Measurements from ENCODE around the gene TP53I13.

The TP53I13 gene

DNA sequence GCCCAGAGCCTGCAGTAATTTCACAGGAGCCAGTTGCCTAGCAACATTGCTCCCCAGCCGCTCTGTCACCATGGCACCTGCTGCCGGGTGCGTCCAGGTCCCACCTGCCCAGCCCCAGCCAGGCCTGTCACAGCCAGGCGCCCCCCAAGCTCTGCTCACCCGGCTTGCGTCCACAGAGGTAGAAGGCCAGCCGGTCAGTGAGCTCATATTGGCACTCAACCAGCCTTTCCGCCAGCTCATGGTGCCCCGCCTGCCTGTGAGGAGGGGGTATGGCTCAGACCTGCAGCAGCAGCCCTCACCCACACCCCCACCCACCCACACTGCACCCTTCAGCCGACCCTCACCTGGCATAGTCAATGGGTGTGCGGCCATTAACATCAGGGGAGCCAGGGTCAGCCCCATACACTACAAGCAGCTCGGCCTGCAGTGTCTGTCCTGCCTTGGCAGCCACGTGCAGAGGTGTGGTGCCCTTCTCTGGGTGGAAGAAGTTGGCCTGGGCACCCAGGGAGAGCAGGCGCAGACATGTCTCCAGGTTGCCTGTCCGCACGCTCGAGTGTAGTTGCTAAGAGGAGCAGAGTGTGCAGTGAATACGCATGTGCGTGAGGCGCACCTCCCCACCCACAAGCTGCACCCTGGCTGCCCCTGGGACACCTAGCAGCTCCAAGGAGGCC lies 13.2 kb downstream of the TP53I13 start:
- DNase-seq (ENCODE audit: low read depth): no peak

DNA sequence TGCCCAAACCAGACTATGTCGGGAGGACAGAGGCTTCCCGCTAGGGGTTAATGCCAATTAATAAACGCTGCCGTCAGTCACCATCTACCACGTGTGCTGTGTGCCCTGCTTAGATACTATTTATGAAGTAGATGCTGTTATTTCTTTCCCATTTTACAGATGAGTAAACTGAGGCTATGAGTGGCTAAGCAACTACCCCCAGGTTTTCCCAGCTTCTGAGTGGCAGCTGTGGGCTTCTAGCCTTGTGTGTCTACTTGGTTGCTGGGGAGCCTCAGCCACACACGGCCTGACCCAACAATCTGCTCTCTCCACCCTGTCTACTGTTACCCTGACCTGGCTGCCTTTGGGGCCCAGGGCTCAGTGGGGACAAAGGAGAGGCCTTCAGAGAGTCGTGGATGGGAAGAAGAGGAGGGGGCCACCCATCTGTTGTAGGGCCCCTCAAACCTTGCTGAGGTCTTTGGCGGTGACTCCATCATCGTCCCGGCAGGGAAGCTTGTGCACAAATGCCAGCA lies 13.8 kb downstream of the TP53I13 start:
- no peak for DNase-seq (ENCODE audit: low read depth)

DNA sequence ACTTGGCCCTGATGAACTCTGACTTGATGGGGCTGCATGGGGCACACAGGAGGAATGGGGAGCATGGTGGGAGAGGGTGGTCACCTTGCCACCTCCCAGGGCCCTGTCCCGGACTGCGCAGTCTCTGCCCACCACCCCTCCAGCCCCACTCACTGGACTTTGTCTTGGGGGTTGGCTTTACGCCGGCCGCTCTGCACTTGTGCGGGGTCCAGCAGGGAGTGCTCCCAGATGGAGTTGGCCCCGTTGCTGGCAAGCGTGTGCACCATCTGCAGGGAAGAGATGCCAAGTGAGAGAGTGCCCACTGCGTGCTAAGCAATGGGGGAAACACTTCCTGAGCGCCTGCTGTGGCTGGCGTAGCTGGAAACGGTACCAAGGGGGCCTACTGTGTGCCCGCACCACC lies 14.3 kb downstream of the TP53I13 start:
- DNase-seq (ENCODE audit: low read depth): no peak

DNA sequence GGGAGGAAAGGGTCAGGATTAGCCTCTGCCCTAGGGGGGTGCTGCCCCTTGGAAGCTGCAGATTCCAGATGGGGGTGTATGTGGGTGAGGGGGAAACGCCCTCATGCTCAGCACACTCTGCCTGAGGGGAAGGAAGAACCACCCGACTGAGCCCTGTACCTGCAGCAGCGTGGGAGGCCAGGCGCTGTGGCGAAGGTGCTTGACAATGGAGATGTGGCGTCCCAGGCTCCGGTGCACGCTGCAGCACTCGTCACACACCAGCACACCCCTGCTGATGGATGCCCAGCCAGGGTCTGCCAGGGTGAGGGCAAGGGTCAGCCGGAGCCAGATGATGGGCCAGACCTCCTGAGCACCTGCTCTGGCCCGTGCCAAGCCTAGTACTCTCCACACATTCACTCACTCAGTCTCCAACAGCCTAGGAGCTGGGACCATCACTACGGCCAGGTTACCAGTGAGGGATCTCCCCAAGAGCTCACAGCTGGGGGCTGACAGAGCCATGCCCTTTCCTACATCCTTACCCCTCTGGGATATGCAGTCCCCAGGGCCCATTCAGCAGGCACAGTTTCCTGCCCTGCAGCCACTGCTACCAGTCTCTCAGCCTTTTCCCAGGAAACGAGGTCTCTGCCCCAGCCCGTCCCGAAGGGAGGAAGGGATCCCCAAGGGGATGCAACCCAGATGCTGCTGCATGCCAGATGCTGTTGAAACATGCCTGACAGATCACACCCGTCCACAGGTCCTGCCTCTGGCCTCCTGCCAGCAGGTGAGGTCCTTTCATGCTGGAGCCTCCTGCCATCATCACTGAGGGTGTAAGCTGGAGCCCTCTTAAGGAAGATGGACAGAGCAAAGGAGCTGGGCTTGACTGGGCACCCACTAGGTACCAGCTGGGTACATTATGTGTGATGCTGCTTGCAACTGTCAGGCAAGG lies 15.1 kb downstream of the TP53I13 start:
- DNase-seq (ENCODE audit: low read depth): no peak

DNA sequence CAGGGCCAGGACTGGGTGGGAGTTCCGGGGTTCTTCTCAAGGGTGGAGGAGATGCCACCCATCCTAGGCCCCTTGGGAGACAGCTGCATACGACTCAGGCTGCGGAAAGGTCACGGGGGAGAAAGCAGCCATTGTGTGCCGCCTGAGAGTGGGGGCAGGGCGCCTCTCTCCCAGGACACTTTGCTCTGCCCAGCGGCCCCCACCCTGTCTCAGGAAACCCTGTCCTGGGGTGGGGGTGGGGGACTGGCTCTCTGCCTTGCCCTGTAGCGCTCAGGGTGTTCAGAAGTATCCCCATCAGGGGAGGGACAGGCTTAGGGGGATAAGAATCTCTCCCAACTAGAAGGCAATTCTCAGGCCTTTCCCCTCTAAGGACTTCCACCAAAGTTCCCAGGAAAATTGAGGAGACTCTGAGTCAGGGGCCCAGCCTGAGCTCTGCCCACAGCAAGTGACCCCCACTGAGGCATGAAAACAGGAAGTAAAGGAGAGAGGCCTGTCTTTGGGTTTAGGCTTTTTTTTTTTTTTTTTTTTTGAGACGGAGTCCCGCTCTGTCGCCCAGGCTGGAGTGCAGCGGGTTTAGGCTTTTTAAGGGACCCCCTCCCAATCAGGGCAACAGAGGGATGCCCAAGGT lies 16.1 kb downstream of the TP53I13 start:
- DNase-seq (ENCODE audit: low read depth): no peak

DNA sequence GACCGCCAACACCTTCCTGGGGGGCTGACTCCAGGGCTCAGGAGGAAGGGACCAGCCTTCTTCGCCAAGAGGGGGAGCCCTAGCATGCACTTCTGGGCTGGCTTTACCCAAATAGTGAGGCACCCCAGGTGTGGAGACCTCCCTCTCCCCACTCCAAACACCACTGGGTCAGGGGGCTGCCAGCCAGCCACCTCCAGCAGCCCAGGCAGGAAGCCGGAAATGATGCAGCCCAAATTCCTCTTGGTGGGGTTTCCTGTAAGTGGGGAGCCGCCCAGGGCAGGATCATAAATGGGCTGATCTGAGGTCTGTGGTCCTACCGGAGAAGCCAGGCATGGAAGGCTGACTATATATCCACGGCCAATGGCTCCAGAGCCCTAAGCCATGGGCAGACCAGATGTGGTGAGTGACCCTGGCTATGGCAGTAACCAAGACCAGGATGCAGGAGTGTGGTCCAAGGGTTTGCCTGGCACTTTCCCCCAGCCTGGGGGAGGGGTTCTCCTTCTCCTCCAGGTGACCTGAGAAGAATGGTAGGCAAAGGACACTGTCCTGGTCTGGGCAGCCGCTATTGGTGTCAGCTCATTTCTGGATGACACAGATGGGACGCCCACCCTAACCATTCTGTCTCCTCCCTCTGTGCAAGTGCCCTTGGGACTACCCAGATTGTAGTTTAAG lies 16.7 kb downstream of the TP53I13 start:
- DNase-seq (ENCODE audit: low read depth): no peak

DNA sequence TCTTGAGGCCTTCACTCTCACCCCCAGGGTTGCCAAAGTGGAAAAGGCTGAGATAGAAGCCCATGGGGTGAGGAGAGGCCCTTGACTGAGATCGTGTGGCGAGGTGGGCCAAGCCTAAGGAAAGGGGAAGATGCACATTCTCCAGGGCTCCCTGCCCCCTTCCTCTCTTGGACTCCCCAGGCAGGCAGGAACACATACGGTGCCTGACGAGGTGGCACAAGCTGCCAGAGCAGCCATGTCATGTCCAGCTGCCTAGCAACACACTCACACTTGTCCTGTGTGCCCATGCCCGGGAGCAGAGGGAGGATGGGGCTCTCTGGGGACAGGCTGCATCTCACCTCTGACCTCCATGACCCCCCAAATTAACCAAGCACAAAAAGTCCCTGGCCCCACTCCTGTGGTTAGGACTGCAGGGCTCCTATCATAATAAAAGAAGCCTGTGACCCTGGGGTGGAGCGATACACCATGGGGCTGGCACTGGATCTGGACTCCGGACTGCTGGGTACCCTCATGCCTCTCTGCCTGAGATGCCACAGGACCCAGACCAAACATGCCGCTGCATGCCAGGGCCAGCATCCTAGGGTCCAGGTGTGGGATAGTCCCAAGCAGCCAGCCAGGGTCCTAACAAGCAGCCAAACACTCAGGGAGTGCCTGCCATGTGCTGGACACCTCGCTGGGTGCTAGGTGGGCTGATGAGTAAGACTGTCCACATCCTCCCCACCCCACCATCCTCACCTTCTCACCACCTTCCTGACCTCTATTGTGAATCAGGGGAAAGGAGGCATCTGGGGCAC lies 18.4 kb downstream of the TP53I13 start:
- DNase-seq (ENCODE audit: low read depth): no peak

DNA sequence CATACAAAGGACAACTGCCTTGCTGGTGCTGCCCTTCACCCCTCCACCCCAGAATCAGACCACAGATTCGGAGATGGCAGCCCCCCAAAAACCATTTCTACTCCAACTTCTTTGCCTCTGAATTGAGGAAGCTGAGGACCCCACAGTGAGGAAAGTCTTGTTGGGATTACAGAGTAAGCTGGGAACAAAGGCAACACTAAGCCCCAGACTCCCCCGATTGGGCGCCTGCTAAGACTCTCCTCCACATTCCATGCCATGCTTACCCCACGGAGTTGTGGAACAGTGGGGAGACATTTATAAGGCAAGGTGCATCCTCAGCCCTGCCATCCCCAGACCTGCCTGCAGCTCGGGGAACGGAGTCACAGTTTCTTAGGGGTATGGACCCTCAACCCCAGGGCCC lies 19.1 kb downstream of the TP53I13 start:
- DNase-seq (ENCODE audit: low read depth): no peak

DNA sequence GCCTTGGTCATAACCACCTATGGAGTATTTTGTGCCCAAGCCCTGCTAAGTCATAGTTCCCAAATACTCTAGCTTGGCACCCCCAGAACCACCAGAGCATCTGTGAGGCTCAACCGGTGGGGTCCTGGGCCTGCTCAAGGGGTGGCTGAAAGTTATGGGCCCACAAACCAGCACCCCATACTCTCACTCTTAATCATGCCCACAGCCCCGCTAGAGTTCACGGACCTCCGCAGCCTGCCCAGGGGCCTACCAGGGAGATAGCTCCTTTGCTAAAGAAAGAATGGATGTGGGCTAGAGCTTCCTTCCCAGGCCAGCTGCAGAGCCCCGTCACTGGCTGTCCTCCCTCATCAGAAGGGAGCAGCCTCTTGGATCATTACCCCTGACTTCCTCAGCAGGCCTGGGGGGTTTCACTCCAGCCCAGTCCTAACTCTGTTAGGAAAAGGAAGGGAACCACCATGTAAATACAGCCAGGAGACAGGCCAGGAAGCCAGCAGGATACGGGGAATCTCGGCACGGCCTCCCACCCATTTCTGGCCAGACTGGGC lies 19.6 kb downstream of the TP53I13 start:
- DNase-seq (ENCODE audit: low read depth): no peak

DNA sequence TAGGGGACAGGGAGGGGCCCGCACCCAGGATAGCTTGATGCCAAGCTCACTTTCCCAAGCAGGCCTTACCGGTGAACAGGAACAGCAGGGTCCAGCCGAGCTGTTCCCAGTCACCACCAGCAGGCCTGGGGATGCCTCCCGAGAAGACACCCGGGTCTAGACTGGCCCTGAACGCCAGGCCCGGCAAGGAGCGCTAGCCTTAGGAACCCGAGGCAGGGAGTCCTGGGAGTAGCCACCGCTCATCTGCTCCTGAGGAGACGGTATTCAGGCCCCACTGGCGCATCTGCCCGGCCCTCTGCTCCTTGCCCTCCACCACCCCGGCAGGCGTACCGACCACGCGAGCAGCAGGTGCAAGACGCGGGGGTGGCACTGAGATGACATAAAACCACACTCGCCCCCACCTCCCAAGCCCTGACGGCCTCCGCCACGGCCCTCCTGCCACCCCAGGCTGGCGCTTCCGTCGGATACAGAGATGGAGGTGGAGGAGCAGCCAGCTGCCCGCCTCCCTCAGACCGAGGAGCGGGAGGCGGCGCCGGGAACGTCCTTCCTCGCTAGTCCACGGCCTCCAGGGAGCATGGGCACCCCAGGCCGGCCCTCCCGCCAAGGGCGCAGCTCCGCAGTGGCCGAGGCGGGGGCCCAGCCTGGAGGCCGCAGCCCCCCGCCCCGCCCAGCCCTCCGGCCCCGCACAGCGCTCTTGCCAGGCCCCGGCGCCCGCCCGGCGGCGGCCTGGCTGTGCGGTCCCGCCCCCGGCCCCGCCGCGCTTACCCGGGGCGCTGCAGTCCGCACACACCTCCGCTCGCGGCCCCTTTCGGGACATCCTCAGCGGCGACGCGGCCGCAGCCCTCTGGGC lies 20.3 kb downstream of the TP53I13 start:
- no peak for DNase-seq (ENCODE audit: low read depth)

DNA sequence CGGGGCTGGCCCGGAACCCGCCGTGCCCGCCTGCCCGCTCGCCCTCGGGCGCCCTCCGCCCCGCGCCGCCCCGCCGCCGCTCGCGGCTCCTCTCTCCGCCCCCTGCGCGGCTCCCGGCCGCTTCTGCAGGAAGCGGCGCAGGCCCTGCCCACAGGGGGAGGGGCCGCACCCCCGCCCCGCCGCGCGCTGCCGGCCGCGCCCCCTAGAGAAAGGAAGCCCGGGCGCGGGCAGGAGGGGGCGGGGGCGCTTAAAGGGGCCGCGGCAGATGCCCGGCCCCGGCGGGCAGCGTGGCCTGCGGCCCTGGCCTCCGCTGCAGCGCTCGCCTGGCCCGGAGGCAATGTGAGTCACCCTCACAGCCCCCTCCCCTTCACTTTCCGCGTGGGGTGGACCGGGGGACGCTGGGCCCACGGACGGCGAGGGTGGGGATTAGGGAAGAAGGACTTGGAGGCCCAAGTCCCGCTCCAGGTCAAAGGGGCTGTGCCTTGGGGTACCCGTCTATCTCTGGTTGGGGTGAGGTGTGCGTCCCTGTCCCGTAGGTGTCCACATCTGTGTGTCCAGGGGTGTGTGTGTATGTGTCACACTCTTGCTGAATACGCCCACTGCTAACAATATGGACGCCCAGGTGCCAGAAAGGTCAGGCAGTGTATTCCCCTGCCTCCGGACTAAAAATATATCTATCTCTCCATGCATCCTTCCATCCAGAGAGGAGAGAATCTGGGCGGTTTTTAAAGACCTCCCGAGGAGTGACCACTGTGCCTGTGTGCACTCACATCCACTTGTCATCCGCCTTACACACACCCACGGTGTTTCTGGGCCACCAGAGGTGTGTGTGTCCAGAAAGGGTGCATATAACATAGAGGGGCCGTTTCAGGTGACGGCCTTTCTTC lies 21.3 kb downstream of the TP53I13 start, which contains the start of gene GIT1:
Gene GIT1 (minus strand): TSS at position 125 of the 887 bp plus-strand sequence. CDS start 270 bp downstream, outside the sequence.
- DNase-seq (ENCODE audit: low read depth): no peak

DNA sequence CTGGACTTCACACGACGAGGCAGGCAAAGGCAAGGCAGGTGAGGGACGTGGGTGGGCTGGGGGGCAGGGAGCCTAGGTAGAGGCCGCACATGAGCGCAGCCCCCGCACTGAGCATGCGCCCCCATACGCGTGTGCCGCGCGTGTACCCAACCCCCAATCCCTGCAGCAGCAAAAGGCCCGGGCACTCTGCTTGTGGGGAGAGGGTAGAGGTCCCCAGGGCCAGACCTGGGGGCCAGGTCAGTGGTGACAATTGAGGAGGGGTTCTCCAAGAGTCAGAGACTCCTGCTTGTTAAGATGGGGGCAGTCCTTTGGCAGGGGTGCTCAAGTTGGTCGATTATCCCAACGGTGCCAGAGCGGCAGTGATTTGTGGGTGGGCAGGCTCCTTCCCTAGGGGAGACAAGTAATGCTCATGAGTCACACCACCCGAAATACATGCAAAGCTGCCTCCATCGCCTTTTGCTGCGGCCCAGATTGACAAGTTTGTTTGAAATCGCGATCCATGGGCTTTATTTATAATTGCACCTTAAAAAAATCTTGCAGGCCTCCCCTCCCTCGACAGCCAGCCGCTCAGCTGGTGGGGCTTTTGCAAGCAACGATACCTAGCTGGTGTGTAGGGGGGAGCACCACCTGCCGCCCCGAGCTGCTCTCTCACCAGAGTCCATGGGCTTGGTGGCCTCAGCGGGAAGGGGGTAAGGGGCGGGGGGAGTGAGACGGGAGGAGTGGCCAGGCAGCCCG lies 22.1 kb downstream of the TP53I13 start:
- DNase-seq (ENCODE audit: low read depth): no peak

DNA sequence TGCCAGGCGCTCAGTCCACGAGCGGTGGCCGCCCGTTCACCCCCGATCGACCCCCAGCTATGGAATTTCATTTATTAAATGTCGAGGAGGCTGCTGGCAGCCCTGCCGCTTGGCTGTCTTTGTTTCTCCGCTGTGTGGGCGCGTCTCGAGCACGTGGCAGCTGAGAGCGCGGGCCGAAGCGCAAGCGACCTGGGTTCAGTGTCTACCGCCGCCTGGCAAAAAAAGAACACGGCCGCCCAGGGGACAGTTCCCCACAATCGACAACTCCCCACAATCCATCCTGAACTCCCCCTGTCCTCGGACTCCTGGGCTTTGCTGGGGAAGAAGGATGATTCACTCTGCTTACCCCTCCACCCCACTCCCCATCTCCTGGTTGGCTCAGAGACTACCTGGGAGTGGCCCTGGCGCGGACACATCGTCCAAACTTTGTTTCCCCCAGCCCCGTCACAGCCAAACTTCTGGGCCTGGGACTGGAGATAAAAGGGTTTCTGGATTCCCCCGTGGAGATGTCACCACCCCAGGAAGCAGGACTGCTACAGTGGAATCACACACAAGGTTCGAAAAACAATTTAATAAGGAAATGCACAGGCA lies 22.7 kb downstream of the TP53I13 start:
- DNase-seq (ENCODE audit: low read depth): no peak

DNA sequence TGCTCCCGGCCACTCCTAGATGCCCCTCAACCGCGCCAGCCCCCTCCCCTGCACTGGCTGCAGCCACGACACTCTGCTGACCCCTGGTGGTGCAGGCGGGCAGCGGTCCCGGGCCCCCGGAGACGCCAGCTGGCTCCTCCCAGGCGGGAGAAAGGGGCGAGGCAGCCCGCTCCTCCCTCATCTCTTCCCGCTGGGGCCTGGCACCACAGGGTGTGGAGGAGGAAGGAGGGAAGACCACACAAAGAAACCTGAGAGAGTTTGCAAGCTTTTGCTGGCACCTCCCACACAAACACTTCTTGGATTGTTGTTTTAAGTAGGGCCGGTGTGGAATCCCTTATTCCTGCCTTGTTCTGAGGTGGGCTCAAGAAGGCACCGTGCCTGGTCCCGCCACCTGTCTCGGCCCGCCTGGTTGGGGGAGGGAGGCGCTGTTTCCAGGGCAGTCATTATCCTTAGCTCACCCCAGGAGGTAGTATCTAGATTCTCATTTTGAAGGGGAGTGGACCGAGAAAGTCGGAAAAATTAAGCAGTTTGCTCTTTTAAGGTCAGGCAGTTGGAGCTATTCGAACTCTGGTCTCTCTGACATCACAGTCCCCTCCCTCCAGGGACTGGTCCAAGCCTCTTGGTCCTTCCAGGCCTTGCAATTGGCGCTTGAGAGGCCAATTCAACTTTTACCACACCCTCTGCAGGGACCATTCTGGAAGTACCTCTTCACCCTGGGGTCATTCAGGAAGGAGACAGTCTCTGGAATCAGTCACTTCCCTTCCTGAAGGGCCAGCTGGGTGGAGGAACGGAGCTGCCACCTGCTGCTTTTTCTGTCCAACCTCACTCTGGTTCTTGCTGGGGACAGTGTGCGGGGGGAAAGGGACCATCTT lies 23.5 kb downstream of the TP53I13 start:
- no peak for DNase-seq (ENCODE audit: low read depth)

DNA sequence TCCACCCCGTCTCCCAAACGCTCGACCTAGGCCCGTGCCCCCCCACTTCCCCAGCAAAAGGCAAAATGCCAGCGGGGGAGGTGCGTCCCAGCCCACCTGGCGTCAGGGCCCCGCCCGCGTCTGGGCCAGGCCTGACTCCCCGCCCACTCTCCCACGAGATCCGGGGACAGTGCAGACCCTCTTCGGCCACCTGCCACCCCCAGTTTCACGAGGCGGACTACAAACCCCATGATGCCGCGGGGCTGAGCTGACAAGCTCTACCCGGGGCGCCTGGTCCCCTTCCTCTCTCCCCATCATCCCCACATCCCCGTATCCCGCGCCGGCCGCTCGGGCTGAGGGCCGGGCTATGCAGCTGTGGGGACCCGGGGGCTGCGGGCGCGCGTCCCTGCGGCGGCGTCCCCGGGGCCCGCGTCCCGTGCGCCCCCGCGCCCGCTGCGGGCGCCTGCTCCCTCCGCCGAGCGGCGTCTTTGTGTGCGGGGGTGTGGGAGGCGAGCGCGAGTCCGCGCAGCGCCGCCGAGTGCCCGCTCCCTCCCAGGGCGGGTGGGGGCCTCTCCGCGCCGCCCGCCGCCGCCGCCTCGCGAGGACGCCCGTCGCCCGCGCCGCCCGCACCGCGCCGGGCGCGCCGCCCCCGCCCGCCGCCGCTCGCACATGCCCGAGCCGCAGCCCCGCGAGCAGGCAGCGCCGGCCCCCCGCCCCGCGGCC lies 24.5 kb downstream of the TP53I13 start, which contains the start of gene ANKRD13B:
Gene ANKRD13B (plus strand): TSS at position 283 of the 702 bp plus-strand sequence. CDS start 490 bp downstream, outside the sequence.
- DNase-seq (ENCODE audit: low read depth): no peak

All from HS-5 (cell line).